Stimulated activated CD4-positive, alpha-beta T cell treated with anti-CD3 and anti-CD28 coated beads, Interleukin-1b, Interleukin-23, amount 100 ng/mL, for 4 hours (primary cell): ENCODE data around the gene PCTP.

ENCODE experiments used
- DNase-seq, 2 donors: peaks; one replicate each; pipeline ENCODE4 v3.0.0-alpha.2; 2020; ENCODE audit warnings: low read depth in 2 of 2

Gene PCTP

GRCh38 chr17:55750750-55751657 lies at the start of gene PCTP:
TSS of gene PCTP (plus strand) at chr17:55751051. CDS start at chr17:55751104, 53 bp downstream.
- DNase-seq = peak; percentile 60 to 79

DNA sequence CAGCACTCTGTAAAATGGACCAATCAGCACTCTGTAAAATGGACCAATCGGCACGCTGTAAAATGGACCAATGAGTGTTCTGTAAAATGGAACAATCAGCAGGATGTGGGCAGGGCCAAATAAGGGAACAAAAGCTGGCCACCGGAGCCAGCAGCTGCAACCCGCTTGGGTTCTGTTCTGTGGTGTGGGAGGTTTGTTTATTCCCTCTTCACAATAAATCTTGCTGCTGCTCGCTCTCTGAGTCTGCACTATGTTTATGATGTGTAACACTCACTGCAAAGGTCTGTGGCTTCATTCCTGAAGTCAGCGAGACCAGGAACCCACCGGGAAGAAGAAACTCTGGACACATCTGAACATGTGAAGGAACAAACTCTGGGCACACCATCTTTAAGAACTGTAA lies 48.7 kb upstream of the PCTP start:
- no peak for DNase-seq

- DNase-seq = no peak
Measured at GRCh38 chr17:55704401-55704800, 46.5 kb upstream of the PCTP start.

GRCh38 chr17:55705847-55706246 lies 45.0 kb upstream of the PCTP start:
- DNase-seq = no peak

DNA sequence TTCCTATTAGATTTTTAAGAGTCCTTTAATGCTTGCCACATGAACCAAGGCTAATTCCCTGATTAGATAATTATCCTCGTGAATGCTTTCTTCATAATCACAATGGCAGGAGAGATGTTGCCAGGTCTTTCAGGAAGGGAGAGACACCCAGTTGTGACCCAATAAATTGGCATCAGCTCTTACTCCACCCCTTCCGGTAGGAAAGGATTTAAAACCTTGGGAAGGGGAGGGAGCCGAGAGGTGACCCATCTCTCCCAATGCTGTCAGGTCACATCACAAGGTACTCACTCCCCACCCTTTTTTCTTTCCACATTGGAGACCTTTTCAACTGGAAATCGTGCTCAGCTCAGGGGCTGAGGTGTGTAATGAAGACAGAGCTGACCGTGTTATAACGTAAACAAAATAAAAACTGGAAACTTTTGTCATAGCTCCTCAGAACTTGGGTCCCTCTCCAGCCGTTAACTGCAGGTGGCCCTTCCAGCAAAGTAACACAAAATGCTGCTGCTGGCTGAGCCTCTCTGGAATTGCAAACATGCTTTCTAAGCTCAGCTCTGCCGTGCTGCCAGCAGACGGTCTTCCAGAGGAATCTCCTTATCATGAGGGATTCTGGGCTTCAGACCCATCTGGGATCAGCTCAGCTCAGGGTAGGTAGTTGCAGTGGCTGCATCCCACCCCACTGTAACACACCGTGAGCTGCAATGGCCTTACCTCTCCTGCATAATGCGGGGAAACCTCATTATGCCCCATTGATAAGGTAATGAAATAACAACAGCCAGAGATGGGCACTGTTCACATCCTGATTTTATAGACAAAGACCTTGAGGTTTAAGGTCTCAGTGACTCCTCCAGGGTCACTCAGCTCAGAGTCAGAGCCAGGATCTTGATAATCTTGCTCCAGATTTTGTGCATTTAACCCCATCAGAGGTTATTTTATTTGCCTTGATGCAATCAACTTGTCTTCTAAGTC lies 43.8 kb upstream of the PCTP start:
- DNase-seq = no peak

GRCh38 chr17:55708175-55708974 lies 42.5 kb upstream of the PCTP start:
- DNase-seq = no peak

DNA sequence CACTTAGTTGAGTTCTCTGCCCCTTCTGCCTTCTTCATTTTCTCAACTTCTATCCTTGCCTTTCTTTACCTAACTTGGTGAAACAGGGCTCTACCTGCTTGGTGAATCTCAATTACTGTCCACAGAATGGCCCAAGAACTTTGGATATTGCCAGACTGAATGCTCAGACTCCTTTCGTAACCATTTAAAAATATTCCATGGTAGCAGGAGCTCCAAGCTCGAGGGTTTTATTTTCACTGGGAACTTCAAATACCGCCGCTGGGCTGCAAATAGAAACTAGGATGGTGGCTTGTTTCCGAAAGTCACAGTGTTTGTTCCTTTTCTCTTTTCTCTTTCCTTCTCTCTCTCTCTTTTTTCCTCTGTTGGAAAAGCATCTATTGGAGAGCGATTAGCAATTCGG lies 41.4 kb upstream of the PCTP start:
- DNase-seq = no peak

- no peak for DNase-seq
Measured at GRCh38 chr17:55709984-55710383, 40.9 kb upstream of the PCTP start.

GRCh38 chr17:55710410-55710809 lies 40.4 kb upstream of the PCTP start:
- DNase-seq = no peak

DNA sequence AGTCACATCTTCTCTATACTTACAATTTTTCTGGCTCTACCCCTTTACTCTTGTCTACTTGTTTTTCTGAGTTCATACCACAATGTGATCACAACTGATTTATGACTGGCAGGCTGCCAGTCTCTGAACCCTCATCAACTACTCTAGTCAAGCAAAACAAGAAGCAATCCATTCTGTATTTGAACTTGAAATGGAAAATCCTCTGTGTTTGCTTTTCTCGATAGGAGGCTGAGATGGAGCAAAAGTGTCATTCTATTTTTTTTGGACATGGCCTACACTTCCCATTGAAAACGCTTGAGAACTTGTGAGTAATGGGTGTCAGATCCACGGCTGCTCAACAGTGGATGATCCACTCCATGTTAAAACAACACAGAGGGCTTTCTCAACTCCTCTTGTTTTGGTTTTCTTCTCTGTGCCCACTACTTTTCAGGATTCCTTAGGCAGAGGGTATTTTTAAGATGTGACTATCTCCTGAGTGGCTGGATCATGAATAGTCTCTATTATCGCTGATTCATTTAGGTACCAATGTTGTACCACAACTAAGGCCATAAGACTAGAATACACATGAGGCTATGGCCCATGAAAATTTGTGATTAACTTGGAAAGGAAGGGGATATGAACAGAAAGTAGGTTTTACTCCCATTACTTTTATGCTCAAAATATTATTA lies 39.9 kb upstream of the PCTP start:
- DNase-seq = no peak

DNA sequence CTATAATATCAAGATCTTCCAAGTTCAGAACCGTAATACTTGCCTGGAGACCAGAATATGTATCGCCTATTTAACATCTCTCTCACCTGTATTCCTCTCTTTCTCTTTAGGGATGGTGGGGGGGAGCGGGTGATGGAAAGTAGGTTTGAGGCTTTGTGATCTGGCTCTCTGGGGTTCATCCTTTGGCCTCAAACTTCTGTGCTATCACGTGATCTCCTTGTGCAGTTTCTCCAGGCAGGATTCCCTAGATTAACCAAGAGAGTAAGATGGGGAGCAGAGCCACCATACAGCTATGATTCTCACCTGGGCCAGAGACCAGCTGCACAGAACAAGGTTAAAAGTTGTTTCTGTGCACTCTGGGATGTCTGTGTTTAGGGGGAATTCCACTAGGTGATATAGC lies 33.4 kb upstream of the PCTP start:
- no peak for DNase-seq

DNA sequence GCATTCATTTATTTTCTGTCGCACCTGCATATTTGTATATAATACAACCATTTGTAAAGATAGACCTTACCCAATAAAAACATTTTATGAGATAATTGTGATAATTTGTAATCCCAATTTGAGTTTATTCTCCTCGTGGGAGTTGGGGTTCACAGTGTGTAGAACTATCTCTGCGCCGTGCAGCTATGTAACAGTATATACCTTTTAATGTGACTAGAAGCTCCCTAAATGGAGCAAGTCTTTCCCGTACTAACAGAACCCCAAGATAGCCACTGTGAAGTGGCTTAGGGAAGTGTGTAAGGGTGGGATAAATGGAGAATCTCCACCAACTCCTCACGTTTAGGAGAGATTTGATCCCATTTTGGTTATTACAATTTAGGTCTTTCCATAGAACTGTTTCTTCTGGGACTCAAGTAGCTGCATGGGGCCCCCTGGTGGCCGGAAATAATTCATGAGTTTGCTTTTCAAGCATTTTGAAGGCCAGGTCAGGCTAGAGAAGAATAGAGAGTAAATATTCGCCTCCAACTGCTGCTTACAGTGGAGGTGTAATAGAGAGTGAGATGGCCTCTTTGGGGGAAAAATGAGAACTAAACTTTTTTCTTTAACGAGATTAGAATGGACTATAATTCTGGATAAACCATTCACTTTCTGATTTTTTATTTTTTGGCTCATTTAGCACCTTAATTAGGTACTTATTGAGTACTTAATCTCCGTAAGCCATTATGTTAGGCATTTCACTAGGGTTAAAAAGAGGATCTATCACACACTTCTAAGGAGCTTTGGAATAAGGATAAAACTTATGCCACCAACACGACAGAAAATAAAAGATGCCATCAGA lies 32.7 kb upstream of the PCTP start:
- DNase-seq = peak; percentile 40 to 56

GRCh38 chr17:55720919-55721836 lies 29.7 kb upstream of the PCTP start:
- no peak for DNase-seq

GRCh38 chr17:55722016-55722736 lies 28.7 kb upstream of the PCTP start:
- DNase-seq = no peak

- DNase-seq = no peak
Measured at GRCh38 chr17:55722742-55723487, 27.9 kb upstream of the PCTP start, which contains the start of gene TMEM100. TSS of gene TMEM100 (minus strand) at chr17:55722864. CDS start at chr17:55721070, 1,794 bp downstream.

DNA sequence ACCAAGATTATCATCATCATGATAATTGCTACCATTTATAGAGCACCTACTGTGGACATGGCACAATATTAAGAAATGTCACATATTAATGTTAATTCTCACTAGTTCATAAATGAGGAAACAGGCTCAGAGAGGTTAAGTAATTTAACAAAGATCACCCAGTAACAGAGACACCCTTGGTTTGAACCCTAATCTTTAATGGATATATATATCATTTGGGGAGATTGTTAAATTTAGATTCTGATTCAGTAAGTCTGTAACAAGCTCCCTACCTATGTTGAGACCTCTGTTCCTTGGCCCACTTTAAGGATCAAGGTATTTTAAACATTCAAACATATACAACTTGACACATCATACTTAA lies 27.4 kb upstream of the PCTP start:
- DNase-seq = no peak

GRCh38 chr17:55726440-55726839 lies 24.4 kb upstream of the PCTP start:
- no peak for DNase-seq

GRCh38 chr17:55727275-55727674 lies 23.6 kb upstream of the PCTP start:
- DNase-seq = no peak
